CD4-positive, alpha-beta T cell (primary cell): Measurements from ENCODE around the gene CACNA2D3. TPM values are rescaled to one million over a fixed set of nuclear protein-coding genes. Genes with fewer than 3 reads are reported as not detected.

ENCODE experiments used
- ATAC-seq: fragments of 200-7000 bp; cut with Tn5 transposase; one replicate; pipeline ENCODE4 v1.10.0; 2022; ENCODE audit warnings: mild to moderate bottlenecking; ENCODE audit not compliant: poor library complexity
- CTCF ChIA-PET: fragments of 350-600 bp; sonication (Branson Sonifier 250); formaldehyde crosslinking; loops from one replicate; lab custom pipeline; 2021; ENCODE audit warnings: antibody characterized with exemption, inconsistent platforms; lab: Charles Lee
- POLR2A ChIA-PET: fragments of 350-600 bp; sonication (Branson Sonifier 250); formaldehyde crosslinking; loops from one replicate; lab custom pipeline; 2021; ENCODE audit warnings: antibody characterized with exemption, inconsistent platforms; lab: Charles Lee
- DNase-seq, 14 experiments: peaks; one replicate each; pipeline ENCODE4 v3.0.0-alpha.2; 2013 to 2020; ENCODE audit warnings: mixed read lengths in 2 of 14
- H3K27ac ChIP-seq, 2 donors: one replicate each; pipeline versions ENCODE4 v1.5.1 to v1.7.0; 2013; ENCODE audit warnings: low read length in 2 of 2, low read depth in 1 of 2, mild to moderate bottlenecking in 1 of 2
- H3K27me3 ChIP-seq, 2 experiments: 1 replicate in 1 of 2; 2 replicates in 1 of 2; pipeline versions ENCODE4 v1.6.1 to v1.7.0; 2013; ENCODE audit warnings: low read length in 2 of 2, control low read depth in 1 of 2, mild to moderate bottlenecking in 1 of 2, moderate library complexity in 1 of 2; ENCODE audit not compliant: insufficient read depth in 2 of 2, control insufficient read depth in 1 of 2
- H3K36me3 ChIP-seq: one replicate; pipeline ENCODE4 v1.6.1; 2013; ENCODE audit warnings: low read length, control low read depth; ENCODE audit not compliant: insufficient read depth
- H3K4me1 ChIP-seq: one replicate; pipeline ENCODE4 v1.6.1; 2013; ENCODE audit warnings: low read length, control low read depth; ENCODE audit not compliant: insufficient read depth
- H3K4me3 ChIP-seq: one replicate; pipeline ENCODE4 v1.5.1; 2013; ENCODE audit warnings: mild to moderate bottlenecking, low read length, moderate library complexity
- H3K9me3 ChIP-seq, 2 experiments: 1 replicate in 1 of 2; 2 replicates in 1 of 2; pipeline versions ENCODE4 v1.6.1 to v1.7.0; 2013; ENCODE audit warnings: low read length in 2 of 2, mild to moderate bottlenecking in 2 of 2, control low read depth in 1 of 2, moderate library complexity in 1 of 2; ENCODE audit not compliant: control insufficient read depth in 1 of 2, insufficient read depth in 1 of 2
- H3K27ac Mint-ChIP-seq: one replicate; pipeline ENCODE4 v1.8.0; 2020; ENCODE audit warnings: mixed read lengths
- H3K27me3 Mint-ChIP-seq: one replicate; pipeline ENCODE4 v1.8.0; 2021; ENCODE audit warnings: mixed read lengths
- H3K36me3 Mint-ChIP-seq: one replicate; pipeline ENCODE4 v1.8.0; 2021; ENCODE audit warnings: low read depth, mixed read lengths
- H3K4me1 Mint-ChIP-seq: one replicate; pipeline ENCODE4 v1.8.0; 2021; ENCODE audit warnings: low read depth, mixed read lengths
- H3K4me3 Mint-ChIP-seq: one replicate; pipeline ENCODE4 v1.8.0; 2020; ENCODE audit warnings: mild to moderate bottlenecking, mixed read lengths
- H3K9me3 Mint-ChIP-seq: one replicate; pipeline ENCODE4 v1.8.0; 2020; ENCODE audit warnings: mixed read lengths
- intact Hi-C, 2 experiments: fragments of 100-400 bp; cut with DNase I in 1 of 2; cut with micrococcal nuclease in 1 of 2; formaldehyde crosslinking; loops; one replicate each; pipeline versions ENCODE4 v1.15.1 to v1.9.0; 2023 to 2025; cut with DNase I, micrococcal nuclease
- total RNA-seq, 174 experiments: library from RNA in 2 of 174; stranded (reverse) in 2 of 174; gene quantifications; one replicate each; pipeline ENCODE4 v1.2.3 and lab custom pipeline; 2021 to 2026
- TF ChIP-seq, protein P1 (sequence below): fragments of 200-600 bp; IDR thresholded peaks from one replicate; pipeline ENCODE4 v1.8.0; 2022; ENCODE audit warnings: antibody characterized with exemption, mild to moderate bottlenecking

The CACNA2D3 gene
- total RNA-seq, 2 experiments from 2014 or later = 0.08 TPM; not detected in 1

DNA sequence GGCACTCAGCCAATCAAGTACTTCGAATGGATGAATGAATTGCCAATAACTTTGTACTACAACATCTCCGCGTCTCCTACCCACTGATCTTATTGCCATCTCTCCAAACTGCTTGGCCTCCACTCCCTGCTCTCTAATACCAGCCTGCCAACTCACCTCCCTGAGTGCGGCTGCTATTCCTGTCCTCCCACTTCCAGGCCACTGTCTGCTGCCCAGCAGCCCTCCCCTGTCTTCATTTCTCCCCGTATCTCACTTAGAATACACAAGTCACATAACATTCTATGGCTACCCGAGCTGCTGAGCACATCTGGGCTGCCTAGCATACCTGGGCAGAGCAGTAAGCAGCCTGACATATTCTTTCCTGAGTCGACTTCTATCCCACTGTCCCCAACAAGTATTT lies 955.4 kb downstream of the CACNA2D3 start:
- no peak overlapping the region for H3K27ac Mint-ChIP-seq
- Histone ChIP-seq H3K27me3 (no peaks in the 10 kb centered on the region), H3K4me1 (no peaks in the 10 kb centered on the region), H3K4me3 (no peak overlapping the region), H3K27ac (no peak overlapping the region), H3K9me3 (no peaks in the 10 kb centered on the region), H3K36me3 (no peaks in the 10 kb centered on the region)
- H3K27me3 Mint-ChIP-seq = no peaks in the 10 kb centered on the region
- ChIA-PET POLR2A (no interaction called here), CTCF (no interaction called here)
- no peaks in the 10 kb centered on the region for H3K4me1 Mint-ChIP-seq
- ATAC-seq (no peak), DNase-seq (no peak)
- H3K36me3 Mint-ChIP-seq = no peaks in the 10 kb centered on the region
- intact Hi-C loops = no loop called here
- H3K9me3 Mint-ChIP-seq = no peaks in the 10 kb centered on the region
- TF ChIP-seq, protein P1, sequence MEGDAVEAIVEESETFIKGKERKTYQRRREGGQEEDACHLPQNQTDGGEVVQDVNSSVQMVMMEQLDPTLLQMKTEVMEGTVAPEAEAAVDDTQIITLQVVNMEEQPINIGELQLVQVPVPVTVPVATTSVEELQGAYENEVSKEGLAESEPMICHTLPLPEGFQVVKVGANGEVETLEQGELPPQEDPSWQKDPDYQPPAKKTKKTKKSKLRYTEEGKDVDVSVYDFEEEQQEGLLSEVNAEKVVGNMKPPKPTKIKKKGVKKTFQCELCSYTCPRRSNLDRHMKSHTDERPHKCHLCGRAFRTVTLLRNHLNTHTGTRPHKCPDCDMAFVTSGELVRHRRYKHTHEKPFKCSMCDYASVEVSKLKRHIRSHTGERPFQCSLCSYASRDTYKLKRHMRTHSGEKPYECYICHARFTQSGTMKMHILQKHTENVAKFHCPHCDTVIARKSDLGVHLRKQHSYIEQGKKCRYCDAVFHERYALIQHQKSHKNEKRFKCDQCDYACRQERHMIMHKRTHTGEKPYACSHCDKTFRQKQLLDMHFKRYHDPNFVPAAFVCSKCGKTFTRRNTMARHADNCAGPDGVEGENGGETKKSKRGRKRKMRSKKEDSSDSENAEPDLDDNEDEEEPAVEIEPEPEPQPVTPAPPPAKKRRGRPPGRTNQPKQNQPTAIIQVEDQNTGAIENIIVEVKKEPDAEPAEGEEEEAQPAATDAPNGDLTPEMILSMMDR = no peak
- H3K4me3 Mint-ChIP-seq = no peak overlapping the region

DNA sequence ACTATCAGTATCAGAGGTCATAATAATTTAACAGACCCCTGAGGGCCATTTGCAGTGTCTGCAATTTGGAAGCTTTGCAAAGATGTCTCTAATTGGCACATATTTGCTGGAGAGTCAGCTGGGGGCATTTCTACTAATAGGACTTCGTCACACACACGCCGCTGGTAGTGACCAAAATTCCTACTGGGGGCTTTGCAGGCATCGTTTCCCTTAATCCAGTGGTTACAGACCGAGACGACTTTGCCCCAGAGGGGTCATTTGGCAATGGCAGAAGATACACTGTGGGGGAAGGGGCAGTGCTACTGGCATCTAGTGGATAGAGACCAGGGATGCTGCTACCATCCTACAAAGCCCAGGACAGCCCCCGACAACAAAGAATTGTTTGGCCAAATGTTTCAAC lies 956.5 kb downstream of the CACNA2D3 start:
- POLR2A ChIA-PET = no interaction called here
- no peaks in the 10 kb centered on the region for H3K9me3 Mint-ChIP-seq

DNA sequence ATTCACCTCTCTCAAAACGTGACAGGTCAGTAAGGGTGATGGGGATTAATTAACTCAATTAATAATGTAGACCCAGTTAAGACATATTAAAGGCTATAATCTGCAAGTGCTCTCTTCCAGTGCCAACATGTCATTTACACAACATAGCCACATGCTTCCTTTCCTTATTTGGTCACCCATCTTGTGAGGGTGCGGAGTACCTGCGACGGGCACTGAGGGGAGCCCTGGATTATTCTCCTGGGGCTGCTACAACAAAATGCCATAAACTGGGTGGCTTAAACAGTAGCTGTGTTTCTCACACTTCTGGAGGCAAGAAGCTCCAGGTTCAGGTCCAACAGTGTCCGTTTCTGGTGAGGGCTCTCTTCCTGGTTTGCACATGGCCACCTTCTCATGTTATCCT lies 962.9 kb downstream of the CACNA2D3 start:
- ChIA-PET POLR2A (no interaction called here), CTCF (no interaction called here)
- no peak for ATAC-seq
- Mint-ChIP-seq H3K4me1 (no peaks in the 10 kb centered on the region), H3K4me3 (no peak overlapping the region), H3K27me3 (no peaks in the 10 kb centered on the region), H3K27ac (no peak overlapping the region), H3K36me3 (no peaks in the 10 kb centered on the region), H3K9me3 (peaks cover 4% of the 10 kb centered on the region)
- intact Hi-C loops = no loop called here
- DNase-seq = no peak
- Histone ChIP-seq H3K9me3 (no peaks in the 10 kb centered on the region), H3K4me1 (no peaks in the 10 kb centered on the region), H3K27me3 (no peaks in the 10 kb centered on the region), H3K4me3 (no peak overlapping the region), H3K36me3 (no peaks in the 10 kb centered on the region), H3K27ac (no peak overlapping the region)
- TF ChIP-seq, protein P1 = no peak

More for the DNA sequence above, 956.5 kb downstream of the CACNA2D3 start:
- H3K27ac Mint-ChIP-seq = no peak overlapping the region
- H3K4me3 ChIP-seq = no peak overlapping the region
- H3K27me3 ChIP-seq = no peaks in the 10 kb centered on the region
- no peaks in the 10 kb centered on the region for H3K27me3 Mint-ChIP-seq
- H3K9me3 ChIP-seq = no peaks in the 10 kb centered on the region
- no peak for ATAC-seq
- H3K36me3 Mint-ChIP-seq = no peaks in the 10 kb centered on the region
- no peak overlapping the region for H3K27ac ChIP-seq
- H3K4me1 ChIP-seq = no peaks in the 10 kb centered on the region
- TF ChIP-seq, protein P1 = no peak
- no peaks in the 10 kb centered on the region for H3K4me1 Mint-ChIP-seq
- H3K4me3 Mint-ChIP-seq = no peak overlapping the region
- DNase-seq = no peak
- no peaks in the 10 kb centered on the region for H3K36me3 ChIP-seq
- intact Hi-C loops = no loop called here
- CTCF ChIA-PET = no interaction called here
